Globus pallidus (tissue), 1 donor: Measurements from ENCODE around the gene AGBL1.
"Not testable (repeated sequence)": the region's sequence is repeated elsewhere in the genome, so short reads cannot be mapped to it uniquely, and the experiment has no call there.

Source experiments
- DNase-seq: peaks from one replicate; pipeline ENCODE4 v3.0.0-alpha.2; 2015; ENCODE audit warnings: low spot score

Gene AGBL1

DNA sequence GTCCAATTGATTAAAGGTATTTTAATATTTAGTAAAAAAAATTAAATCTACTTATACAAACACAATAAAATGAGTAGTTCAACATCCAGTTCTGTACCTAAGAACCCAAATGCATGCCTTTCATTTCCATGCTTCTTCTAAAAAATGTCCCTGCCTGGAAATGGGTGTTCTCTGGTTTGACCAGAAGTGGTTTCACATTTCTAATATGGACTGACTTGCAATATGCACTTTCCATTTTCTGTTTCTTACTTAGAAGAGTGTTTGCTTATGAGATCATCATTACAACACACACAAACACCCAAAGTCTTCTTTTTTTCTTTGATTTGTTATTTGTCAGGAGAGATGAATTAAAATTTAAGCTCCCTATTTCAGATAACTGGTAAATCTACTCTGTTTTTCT lies 879.6 kb downstream of the AGBL1 start:
- DNase-seq, result no peak

DNA sequence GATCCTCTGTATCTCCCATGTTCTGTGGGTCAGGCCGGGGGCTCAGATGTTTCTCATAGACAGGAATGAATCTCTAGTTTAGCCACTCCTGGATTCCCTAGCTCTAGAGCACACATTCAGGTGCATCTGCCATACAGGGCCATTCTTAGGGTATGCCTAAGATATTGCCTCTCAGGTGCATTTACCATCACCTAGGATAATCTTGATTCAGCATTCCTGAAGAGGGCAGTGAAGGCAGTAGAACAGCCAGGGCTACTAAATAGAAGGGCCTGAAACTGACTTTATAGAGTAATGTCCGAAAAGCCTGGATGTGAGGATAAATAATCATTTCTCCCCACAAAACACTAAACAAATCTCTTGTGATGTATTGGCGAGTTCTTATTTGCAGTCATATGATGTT lies 882.0 kb downstream of the AGBL1 start:
- DNase-seq, result no peak

GRCh38 chr15:86964271-86964670 lies 884.6 kb downstream of the AGBL1 start:
- no peak for DNase-seq

DNA sequence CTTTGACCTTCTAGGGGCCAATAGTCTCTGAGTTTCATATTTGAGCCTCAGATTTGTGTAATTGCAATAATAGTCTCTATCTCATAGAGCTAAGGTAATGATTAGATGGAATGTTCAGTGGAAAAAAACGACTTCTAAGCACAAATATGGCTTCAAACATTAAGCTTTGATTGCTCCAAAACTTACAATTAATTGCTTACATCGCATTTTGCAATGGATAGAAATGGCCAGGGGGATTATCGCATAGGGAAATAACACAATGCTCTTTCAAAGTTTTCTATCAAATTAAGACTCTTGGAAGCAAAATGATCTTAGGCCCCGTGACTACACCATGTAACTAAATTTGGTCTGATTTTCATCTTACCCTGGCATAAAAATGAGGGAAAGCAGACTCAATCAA lies 888.6 kb downstream of the AGBL1 start:
- DNase-seq, result no peak

DNA sequence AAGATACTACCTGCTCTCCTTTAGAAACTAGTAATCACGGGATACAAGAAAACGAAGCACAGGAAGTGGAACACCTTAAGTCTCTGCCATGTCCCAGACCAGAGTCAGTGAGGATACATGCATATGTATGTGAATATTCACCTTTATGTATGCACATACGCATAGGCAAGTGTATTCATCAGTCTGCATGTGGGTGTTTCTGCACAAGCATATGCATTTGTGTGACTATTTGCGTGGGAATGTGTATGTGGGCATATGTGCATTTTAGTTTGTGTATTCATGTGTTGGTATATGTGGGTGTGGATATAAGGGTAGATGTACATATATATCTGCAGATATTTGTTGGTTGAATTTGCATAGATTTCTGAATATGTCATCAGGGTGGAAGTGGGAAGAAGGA lies 889.7 kb downstream of the AGBL1 start:
- DNase-seq, result no peak

- DNase-seq, result no peak
These were observed 893.7 kb downstream of the AGBL1 start for GRCh38 chr15:86973284-86973844.

DNA sequence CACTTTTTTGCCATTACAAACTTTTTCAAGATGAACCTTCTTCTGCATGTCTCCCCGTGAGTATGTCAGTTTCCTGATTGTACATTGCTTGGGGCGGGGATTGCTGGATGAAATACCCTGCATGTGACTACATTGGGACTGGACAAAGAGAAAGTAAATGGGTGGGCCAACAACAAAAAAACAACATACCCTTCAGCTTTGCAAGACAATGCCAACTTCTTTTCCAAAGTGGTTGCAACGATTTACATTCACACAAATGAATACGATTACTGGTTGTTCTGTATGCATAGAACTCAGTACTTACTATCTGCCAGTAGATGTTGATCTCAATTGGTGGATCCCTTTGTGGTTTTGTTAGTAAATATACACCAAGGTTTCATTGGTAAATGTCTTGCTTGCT lies 908.4 kb downstream of the AGBL1 start:
- DNase-seq, result no peak

GRCh38 chr15:87021751-87022150 lies 942.1 kb downstream of the AGBL1 start:
- no peak for DNase-seq

DNA sequence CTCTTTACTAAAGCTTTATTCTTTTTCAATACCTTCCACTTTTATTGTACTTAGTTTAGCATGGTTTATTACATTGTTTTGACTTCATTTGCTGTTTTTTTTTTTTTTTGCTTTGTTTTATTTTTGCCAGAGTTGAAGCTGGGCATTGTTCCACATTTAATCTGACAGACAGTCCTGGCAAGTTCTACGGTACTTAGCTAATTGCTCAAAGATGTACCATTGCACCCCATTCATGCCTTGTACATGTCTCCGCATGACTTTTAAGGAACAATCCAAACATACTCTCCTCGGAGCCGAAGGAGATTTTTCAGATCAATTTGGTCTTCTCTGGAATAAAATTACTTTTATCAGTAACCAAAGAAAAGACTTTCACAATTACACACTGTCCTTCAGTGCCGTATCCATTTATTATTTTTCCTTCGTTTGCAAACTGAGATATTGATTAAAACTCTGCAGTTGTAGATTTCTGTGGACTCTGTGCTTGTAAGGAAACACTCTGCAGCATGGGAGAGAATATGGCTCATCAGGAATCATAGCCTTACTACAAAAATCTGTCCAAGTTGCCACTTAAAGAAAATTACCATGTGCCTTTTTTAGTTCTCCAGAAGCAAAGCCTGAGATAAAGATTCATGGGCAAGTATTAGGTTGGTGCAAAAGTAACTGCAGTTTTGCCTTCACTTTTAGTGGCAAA lies 952.0 kb downstream of the AGBL1 start:
- no peak for DNase-seq

- DNase-seq, result no peak
These were observed 952.6 kb downstream of the AGBL1 start for GRCh38 chr15:87032295-87032694.

DNA sequence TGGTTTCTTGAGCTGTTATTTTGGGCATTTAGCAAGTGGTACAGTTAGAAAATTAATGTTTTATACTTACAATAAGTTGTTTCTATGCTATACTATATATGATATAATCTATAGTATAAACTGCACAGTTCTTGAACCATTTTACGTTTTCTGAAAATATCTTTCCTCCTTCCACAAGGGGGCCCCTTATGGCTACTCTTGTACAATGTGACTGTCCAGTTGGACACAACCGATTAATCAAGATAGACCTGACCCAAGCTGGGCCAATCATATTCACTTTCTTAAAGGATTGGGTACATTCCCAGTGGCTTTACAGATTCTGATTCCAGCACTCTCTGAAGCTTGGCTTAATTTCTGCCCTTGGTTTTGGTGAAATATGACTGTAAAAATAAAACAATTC lies 953.4 kb downstream of the AGBL1 start:
- DNase-seq, result peak; percentile 27

DNA sequence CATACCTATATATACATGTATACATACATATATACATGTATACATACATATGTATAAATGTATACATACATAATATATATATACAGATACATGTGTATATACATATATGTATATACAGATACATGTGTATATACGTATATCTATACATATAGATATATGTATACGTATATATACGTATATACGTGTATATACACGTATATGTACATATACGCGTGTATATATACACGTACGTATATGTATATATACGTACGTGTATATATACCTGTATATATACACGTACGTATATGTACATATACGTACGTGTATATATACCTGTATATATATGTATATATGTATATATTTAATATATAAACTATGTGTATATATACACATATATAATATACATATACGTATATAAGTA lies 955.2 kb downstream of the AGBL1 start:
- no peak for DNase-seq

DNA sequence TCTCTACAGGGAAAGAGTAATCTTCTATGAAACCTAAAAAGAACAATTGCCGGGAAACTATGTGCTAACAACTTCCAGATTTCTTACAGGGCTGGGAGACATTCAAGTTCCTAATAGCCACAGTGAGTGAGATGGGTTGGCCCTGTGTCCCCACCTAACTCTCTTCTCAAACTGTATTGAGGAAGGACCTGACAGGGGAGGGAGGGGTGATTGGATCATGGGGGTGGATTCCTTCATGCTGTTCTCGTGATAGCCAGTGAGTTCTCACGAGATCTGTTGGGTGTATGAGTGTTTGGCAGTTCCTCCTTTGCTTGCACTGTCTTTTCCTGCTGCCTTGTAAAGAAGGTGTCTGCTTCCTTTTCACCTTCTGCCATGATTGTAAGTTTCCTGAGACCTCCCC lies 958.7 kb downstream of the AGBL1 start:
- no peak for DNase-seq

GRCh38 chr15:87042619-87043018 lies 962.9 kb downstream of the AGBL1 start:
- DNase-seq, result not testable (repeated sequence)

- no peak for DNase-seq
These were observed 966.1 kb downstream of the AGBL1 start for GRCh38 chr15:87045746-87046145.

DNA sequence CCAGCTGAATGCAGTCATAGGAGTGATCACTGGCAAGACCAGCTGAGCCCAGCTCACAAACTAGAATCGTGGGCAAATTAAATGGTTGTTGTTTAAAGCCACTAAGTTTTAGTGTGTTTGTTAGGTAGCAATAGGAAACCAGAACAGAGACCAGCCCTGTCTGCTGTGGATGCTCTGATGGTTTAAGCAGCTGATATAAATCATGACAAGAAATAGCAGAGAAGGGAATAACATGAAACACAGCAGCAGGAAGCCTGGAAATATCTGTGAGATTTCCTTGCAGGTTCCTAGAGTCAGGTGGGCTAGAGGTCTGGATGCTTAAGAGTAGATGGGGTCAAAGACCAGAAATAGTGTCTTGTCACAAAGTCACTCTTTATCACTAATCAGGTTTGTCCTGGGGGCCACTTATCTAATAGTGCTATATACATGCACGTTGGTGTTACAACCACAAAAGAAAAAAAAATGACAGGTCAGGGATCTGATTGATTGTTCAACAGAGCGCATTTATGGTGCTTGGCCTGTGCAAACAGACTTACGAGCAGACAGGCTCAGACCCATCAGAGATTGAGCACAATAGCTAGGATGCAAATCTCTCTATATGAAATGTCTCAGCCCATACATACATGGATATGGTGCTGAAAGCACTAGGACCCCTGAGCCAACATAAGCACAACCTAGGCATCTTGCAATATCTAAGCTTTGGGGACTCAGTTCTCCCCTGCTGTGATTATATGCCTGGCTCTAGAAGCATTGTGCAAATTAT lies 967.7 kb downstream of the AGBL1 start:
- DNase-seq, result no peak
